MG63 (cell line): ENCODE results near the gene COL23A1. TPM values are rescaled to one million over a fixed set of nuclear protein-coding genes. Genes with fewer than 3 reads are reported as not detected.
"Not testable (repeated sequence)": the region's sequence is repeated elsewhere in the genome, so short reads cannot be mapped to it uniquely, and the experiment has no call there.

ENCODE experiments used
- DNase-seq: peaks from one replicate; pipeline ENCODE4 v3.0.0-alpha.2; 2020
- H3K27me3 ChIP-seq: fragments of 250-450 bp; sonication (Bioruptor Pico); 2 replicates; pipeline ENCODE4 v1.5.1; 2020; ENCODE audit warnings: mild to moderate bottlenecking, moderate library complexity
- H3K36me3 ChIP-seq: fragments of 250-450 bp; sonication (Bioruptor Pico); 2 replicates; pipeline ENCODE4 v1.5.1; 2020; ENCODE audit warnings: mild to moderate bottlenecking, moderate library complexity
- H3K4me3 ChIP-seq: fragments of 250-450 bp; sonication (Bioruptor Pico); 2 replicates; pipeline ENCODE4 v1.5.1; 2020; ENCODE audit warnings: mild to moderate bottlenecking, moderate library complexity
- H3K9me3 ChIP-seq: fragments of 250-450 bp; sonication (Bioruptor Pico); 2 replicates; pipeline ENCODE4 v1.5.1; 2020; ENCODE audit warnings: mild to moderate bottlenecking, moderate library complexity
- total RNA-seq: library from RNA; depleted of rRNA; stranded (reverse); fragments of >200 nt; shearing (Covaris generic); gene quantifications from 2 replicates; pipeline ENCODE4 v1.2.3, GENCODE V29; 2014; ENCODE audit warnings: low replicate concordance; rRNA removed

COL23A1 gene
- total RNA-seq, 1 experiment from 2014 or later: 107 TPM

DNA sequence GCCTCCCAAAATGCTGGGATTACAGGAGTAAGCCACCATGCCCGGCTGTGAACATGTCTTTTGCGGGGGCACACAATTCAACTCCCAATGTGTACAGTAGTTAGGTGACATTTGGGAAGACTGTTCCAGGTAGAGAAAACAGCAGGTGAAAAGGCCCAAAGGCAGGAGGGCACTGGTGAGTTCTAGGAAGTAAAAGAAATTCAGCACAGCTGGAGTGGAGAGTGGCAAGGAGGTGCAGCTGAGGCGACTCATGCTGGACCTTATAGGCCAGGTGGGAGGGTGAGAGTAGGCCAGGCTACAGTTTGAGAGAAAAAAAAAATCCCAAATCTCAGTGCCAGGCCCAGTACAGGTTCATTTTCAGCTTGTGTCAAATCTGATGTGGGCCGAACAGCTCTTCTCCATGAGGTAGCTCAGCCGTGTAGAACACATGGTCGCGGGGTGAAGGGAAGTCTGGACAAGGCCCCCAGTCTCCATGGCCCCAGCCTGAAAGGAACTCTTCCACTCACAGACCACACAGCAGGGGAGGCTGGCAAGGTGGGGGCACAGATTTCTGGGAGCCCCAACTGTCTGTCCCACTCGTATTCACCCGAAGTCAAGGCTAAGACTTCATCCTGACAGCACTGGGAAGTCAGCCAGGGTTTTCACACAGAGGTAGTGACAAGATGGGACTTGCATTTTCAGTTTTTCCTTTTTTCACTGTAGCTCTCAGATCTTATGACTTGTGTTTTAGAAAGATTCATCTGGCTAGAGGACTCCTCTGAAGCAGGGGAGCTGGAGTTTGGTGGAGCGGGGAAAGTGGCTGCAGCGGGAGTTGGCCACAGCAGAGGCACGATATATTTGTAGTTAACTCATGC lies 390.4 kb downstream of the COL23A1 start:
- H3K4me3 ChIP-seq: no peak overlapping the region
- H3K27me3 ChIP-seq: peaks cover 4% of the 10 kb centered on the region; the same call in 1 of the 2 replicates
- no peaks in the 10 kb centered on the region for H3K36me3 ChIP-seq
- H3K9me3 ChIP-seq: no peaks in the 10 kb centered on the region
- no peak for DNase-seq

DNA sequence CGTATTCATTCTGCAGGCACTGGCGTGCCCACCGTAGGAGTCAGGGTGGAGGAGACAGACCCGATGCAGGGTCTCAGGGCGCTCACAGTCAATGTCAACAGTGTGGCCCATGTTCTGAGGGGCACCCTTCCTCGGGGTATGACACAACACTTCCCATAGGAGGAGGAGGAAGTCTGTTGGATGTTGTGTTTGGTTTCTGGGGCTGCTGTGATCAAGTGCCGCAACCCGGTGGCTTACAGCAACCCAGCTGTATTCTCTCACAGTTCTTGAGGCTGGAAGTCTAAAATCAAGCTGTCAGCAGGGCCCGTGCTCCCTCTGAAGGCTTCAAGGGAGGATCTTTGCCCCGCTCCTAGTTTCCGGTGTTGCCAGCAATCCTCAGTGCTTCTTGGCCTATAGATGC lies 391.5 kb downstream of the COL23A1 start:
- DNase-seq: no peak
- Histone ChIP-seq H3K4me3 (no peak overlapping the region), H3K27me3 (peaks cover 6% of the 10 kb centered on the region; the same call in 1 of the 2 replicates), H3K9me3 (no peaks in the 10 kb centered on the region; the same call in 1 of the 2 replicates), H3K36me3 (no peaks in the 10 kb centered on the region)

DNA sequence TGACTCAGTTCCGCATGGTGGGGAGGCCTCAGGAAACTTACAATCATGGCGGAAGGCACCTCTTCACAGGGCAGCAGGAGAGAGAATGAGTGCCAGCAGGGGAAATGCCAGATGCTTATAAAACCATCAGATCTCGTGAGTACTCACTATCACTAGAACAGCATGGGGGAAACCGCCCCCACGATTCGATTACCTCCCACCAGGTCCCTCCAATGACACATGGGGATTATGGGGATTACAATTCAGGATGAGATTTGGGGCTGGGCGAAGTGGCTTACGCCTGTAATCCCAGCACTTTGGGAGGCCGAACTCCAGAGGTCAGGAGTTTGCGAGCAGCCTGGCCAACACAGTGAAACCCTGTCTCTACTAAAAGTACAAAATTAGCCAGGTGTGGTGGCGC lies 392.0 kb downstream of the COL23A1 start:
- H3K9me3 ChIP-seq, H3K4me3 ChIP-seq, H3K36me3 ChIP-seq, H3K27me3 ChIP-seq, DNase-seq: not testable (repeated sequence)

DNA sequence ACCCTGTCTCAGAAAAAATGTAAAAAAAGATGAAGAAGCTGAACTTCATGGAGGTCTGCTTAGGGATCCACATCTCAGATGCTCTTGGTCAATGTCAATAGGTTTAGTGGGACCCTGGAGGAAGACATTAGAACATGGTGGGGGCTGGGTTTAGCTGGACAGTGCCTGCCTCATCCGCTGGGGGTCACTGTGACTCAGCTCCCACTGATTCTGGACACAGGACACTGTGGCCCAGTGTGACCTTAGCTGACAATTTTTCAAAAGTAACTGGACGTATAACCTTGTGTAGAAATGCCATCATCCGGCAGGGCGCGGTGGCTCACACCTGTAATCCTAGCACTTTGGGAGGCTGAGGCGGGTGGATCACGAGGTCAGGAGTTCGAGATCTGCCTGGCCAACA lies 393.2 kb downstream of the COL23A1 start:
- peaks cover 12% of the 10 kb centered on the region for H3K9me3 ChIP-seq
- no peak for DNase-seq

DNA sequence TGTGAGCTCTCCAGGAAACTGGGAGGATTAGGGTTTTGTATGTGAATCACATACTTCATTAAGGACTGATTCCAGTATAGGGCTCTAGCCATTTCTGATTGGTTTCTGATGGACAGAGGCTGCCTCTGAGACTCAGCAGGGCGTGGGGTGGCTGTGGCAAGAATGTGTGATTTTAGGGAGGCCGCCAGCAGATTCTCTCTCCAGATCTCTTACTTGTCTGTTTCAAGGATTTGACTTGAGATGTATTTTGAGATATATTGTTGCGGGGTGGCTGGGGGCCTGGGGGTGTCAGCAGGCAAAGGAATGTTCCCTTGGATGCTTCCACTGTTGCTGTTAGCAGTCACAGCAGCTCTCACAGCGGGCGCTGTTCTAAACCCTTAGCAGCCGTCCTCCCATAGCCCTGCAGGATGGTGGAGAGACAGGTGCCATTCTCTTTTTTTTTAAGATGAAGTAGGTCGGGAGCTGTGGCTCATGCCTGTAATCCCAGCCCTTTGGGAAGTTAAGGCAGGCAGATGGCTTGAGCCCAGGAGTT lies 393.8 kb downstream of the COL23A1 start:
- DNase-seq: no peak
- peaks cover 10% of the 10 kb centered on the region for H3K27me3 ChIP-seq

More for the DNA sequence above, 393.2 kb downstream of the COL23A1 start:
- Histone ChIP-seq H3K36me3 (no peaks in the 10 kb centered on the region), H3K27me3 (peaks cover 10% of the 10 kb centered on the region), H3K4me3 (no peak overlapping the region)

DNA sequence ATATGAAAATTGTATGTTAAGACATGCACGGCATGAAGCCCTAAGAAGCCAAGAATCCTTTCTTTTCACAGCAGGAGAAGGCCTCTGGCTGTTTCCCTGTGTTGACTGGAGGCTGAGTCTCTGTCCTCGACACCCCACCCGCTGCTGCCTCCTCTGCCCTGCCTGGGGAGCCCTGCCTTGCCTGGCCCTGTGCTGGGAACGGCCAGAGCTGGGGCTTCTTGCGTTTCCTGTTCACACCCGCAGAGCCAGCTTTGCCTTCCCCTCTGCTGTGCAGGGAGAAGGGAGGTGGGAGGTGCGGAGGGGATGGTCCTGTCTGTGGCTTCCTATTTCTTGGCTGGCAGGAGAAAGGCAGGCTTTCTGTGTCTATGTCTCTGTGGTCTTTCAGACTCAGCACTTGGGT lies 396.2 kb downstream of the COL23A1 start:
- Histone ChIP-seq H3K4me3 (no peak overlapping the region), H3K9me3 (peaks cover 18% of the 10 kb centered on the region), H3K36me3 (no peaks in the 10 kb centered on the region), H3K27me3 (peaks cover 10% of the 10 kb centered on the region)
- no peak for DNase-seq

More for the DNA sequence above, 393.8 kb downstream of the COL23A1 start:
- Histone ChIP-seq H3K4me3 (no peak overlapping the region), H3K36me3 (no peaks in the 10 kb centered on the region), H3K9me3 (peaks cover 14% of the 10 kb centered on the region)

DNA sequence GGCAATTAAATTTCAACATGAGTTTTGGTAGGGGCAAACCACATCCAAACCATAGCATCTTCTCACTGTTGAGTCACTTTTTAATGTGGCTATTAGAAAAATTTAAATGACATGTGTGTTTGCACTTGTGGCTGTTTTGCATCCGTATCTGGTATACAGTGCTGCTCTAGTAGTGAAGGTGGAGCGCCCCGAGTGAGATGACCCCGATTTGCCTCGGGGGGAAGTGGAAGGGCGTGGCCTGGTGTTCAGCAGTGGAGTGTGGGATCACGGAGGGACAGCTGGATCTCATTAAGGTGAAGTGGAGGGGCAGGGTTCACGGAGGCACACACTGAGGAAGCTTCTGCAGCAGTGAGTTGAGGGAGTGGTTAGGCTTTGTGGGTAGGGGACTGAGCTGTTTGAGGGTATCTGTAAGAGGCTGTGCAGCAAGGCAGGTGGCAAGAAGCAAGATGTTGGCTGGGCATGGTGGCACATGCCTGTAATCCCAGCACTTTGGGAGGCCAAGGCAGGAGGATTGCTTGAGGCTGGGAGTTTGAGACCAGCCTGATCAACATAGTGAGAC lies 396.9 kb downstream of the COL23A1 start:
- no peak overlapping the region for H3K4me3 ChIP-seq

DNA sequence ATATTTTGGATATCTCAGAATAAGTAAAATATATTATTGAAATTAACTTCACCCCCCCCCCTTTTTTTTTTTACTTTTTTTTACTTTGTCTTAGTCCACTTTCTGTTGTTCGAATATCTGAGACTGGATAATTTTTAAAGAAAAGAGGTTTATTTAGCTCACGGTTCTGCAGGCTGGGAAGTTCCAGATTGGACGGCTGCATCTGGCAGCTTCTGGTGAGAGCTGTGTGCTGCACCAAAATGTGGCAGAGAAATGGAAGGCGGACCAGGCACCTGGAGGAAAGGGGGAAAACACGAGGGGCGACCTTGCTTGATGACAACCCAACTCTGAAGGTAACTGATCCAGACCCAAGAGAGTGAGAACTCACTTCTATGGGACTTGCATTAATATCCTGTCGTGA lies 397.4 kb downstream of the COL23A1 start:
- DNase-seq: no peak
- H3K4me3 ChIP-seq: no peak overlapping the region
- peaks cover 10% of the 10 kb centered on the region for H3K27me3 ChIP-seq
- H3K36me3 ChIP-seq: no peaks in the 10 kb centered on the region
- H3K9me3 ChIP-seq: peaks cover 18% of the 10 kb centered on the region

More for the DNA sequence above, 396.9 kb downstream of the COL23A1 start:
- peaks cover 10% of the 10 kb centered on the region for H3K27me3 ChIP-seq
- H3K36me3 ChIP-seq: no peaks in the 10 kb centered on the region
- peaks cover 18% of the 10 kb centered on the region for H3K9me3 ChIP-seq
- DNase-seq: no peak

DNA sequence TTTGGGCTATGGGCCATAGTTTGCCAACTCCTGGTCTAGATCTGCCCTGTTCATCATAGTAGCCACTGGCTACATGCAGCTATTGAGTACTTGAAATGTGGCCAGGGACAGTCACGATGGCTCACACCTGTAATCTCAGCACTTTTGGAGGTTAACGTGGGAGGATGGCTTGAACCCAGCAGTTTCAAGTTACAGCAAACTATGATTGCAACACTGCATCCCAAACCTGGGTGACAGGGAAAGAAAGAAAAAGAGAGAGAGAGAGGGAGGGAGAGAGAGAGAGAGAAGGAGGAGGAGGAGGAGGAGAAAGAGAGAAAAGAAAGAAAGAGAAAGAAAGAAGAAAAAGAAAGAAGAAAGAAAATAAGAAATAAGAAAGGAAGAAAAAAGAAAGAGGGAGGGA lies 397.9 kb downstream of the COL23A1 start:
- no peak for DNase-seq
- no peak overlapping the region for H3K4me3 ChIP-seq

DNA sequence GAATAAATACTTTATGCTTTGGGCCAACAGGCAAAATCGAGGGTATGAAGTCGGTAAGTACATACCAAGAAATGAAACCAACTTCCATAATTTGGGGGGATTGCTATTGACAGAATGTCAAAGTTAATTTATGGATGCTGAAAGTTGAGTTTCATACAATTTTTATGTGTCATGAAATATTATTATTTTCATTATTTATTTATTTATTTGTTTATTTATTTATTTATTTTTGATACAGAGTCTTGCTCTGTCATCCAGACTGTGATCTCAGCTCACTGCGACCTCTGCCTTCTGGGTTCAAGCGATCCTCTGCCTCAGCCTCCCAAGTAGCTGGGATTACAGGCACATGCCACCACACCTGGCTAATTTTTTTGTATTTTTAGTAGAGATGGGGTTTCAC lies 398.5 kb downstream of the COL23A1 start:
- H3K4me3 ChIP-seq: no peak overlapping the region
- H3K36me3 ChIP-seq: no peaks in the 10 kb centered on the region
- peaks cover 18% of the 10 kb centered on the region for H3K9me3 ChIP-seq
- H3K27me3 ChIP-seq: peaks cover 10% of the 10 kb centered on the region
- no peak for DNase-seq

More for the DNA sequence above, 397.9 kb downstream of the COL23A1 start:
- Histone ChIP-seq H3K36me3 (no peaks in the 10 kb centered on the region), H3K27me3 (peaks cover 10% of the 10 kb centered on the region), H3K9me3 (peaks cover 18% of the 10 kb centered on the region)

DNA sequence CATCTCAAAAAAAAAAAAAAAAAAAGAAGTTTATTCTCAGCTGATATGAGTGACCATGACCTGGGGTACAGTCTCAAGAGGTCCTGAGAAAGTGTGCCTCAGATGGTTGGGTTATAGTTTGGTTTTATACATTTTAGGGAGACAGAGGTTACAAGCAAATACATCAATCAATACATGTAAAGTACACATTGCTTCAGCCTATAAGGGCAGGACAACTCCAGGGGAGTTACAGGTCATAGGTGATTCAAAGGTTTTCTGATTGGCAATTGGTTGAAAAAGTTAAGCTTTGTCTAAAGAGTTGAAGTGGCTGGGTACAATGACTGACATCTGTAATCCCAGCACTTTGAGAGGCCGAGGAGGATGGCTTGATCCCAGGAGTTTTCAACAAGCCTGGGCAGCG lies 400.8 kb downstream of the COL23A1 start:
- H3K4me3 ChIP-seq: no peak overlapping the region
- H3K9me3 ChIP-seq: peaks cover 18% of the 10 kb centered on the region
- DNase-seq: no peak
- H3K27me3 ChIP-seq: peaks cover 5% of the 10 kb centered on the region
- H3K36me3 ChIP-seq: no peaks in the 10 kb centered on the region

Other genes starting within 250 kb of the COL23A1 start
- 10.0 and 34.1 TPM in 2 replicates for gene CLK4, start 36.7 kb upstream of the COL23A1 start, total RNA-seq
- gene ZNF354A, start 140.3 kb upstream of the COL23A1 start, total RNA-seq: 9.3 TPM in 2 replicates